ENCODE measurements around the gene EXOC3.

DNA sequence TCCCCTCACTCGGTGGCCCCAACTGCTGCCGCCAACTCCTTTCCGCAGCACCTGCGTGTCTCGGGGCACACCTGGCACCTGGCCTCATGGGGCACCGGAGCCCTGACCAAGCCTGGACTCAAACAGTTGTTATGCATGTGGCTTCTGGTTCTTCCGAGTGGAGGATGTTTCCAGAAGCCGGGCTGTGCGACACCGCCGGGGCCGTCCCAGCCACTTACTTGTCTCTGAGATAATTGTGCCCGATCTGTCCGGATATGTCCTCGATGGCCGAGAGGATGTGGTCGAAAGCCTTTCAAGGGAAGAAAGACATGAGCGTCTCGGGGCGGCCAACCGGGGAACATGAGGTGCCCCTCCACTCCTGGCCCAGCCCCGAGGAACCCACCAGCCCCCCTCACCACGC, 38.4 kb downstream of the EXOC3 start:
- TF ChIP-seq, protein P1, sequence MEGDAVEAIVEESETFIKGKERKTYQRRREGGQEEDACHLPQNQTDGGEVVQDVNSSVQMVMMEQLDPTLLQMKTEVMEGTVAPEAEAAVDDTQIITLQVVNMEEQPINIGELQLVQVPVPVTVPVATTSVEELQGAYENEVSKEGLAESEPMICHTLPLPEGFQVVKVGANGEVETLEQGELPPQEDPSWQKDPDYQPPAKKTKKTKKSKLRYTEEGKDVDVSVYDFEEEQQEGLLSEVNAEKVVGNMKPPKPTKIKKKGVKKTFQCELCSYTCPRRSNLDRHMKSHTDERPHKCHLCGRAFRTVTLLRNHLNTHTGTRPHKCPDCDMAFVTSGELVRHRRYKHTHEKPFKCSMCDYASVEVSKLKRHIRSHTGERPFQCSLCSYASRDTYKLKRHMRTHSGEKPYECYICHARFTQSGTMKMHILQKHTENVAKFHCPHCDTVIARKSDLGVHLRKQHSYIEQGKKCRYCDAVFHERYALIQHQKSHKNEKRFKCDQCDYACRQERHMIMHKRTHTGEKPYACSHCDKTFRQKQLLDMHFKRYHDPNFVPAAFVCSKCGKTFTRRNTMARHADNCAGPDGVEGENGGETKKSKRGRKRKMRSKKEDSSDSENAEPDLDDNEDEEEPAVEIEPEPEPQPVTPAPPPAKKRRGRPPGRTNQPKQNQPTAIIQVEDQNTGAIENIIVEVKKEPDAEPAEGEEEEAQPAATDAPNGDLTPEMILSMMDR (IDR thresholded peaks at IDR 0.05), result no peak
- no peak for TF ChIP-seq POLR2AphosphoS5 (IDR thresholded peaks at IDR 0.05)

Data from transverse colon (tissue), 4 donors.